Liver (tissue), 9 donors: Measurements from ENCODE around the gene ACADM. TPM values are rescaled to one million over a fixed set of nuclear protein-coding genes. Genes with fewer than 3 reads are reported as not detected.
"Not testable (repeated sequence)": the region's sequence is repeated elsewhere in the genome, so short reads cannot be mapped to it uniquely, and the experiment has no call there.

Source experiments
- DNase-seq: peaks from one replicate; pipeline ENCODE4 v3.0.0-alpha.2; 2017; ENCODE audit warnings: low spot score
- H3K27ac ChIP-seq, 2 donors: one replicate each; pipeline ENCODE4 v1.7.0; 2013; ENCODE audit warnings: inconsistent platforms in 2 of 2, low read length in 2 of 2, control low read depth in 1 of 2, low read depth in 1 of 2, mild to moderate bottlenecking in 1 of 2
- H3K27me3 ChIP-seq, 4 donors: one replicate each; pipeline versions ENCODE4 v1.6.1 to v1.7.0; 2013; ENCODE audit warnings: low read length in 3 of 4, inconsistent platforms in 1 of 4, mild to moderate bottlenecking in 1 of 4, moderate library complexity in 1 of 4; ENCODE audit not compliant: control insufficient read depth in 4 of 4, insufficient read depth in 4 of 4
- H3K36me3 ChIP-seq, 4 donors: one replicate each; pipeline versions ENCODE4 v1.6.1 to v1.7.0; 2013; ENCODE audit warnings: low read length in 3 of 4, mild to moderate bottlenecking in 3 of 4, low read depth in 1 of 4, moderate library complexity in 1 of 4; ENCODE audit not compliant: control insufficient read depth in 4 of 4, insufficient read depth in 3 of 4
- H3K4me1 ChIP-seq, 4 donors: one replicate each; pipeline versions ENCODE4 v1.6.1 to v1.7.0; 2013; ENCODE audit warnings: low read length in 3 of 4, mild to moderate bottlenecking in 3 of 4, moderate library complexity in 1 of 4; ENCODE audit not compliant: control insufficient read depth in 4 of 4, insufficient read depth in 4 of 4
- H3K4me3 ChIP-seq, 3 donors: one replicate each; pipeline versions ENCODE4 v1.6.1 to v1.7.0; 2013; ENCODE audit warnings: low read length in 3 of 3, control low read depth in 1 of 3, low read depth in 1 of 3, mild to moderate bottlenecking in 1 of 3
- H3K9ac ChIP-seq, 2 donors: one replicate each; pipeline ENCODE4 v1.7.0; 2013; ENCODE audit warnings: low read length in 2 of 2, mild to moderate bottlenecking in 2 of 2, moderate library complexity in 2 of 2, control low read depth in 1 of 2, low read depth in 1 of 2
- H3K9me3 ChIP-seq, 4 donors: one replicate each; pipeline versions ENCODE4 v1.6.1 to v1.7.0; 2013; ENCODE audit warnings: low read length in 3 of 4; ENCODE audit not compliant: control insufficient read depth in 4 of 4
- EGR1 ChIP-seq, 2 donors: IDR thresholded peaks; 2 replicates each; pipeline ENCODE4 v1.6.1; 2016 to 2018; ENCODE audit warnings: antibody characterized with exemption in 2 of 2, low read depth in 2 of 2
- FOXA1 ChIP-seq: IDR thresholded peaks from 2 replicates; pipeline ENCODE4 v1.6.1; 2016; ENCODE audit warnings: antibody characterized with exemption
- FOXA2 ChIP-seq: IDR thresholded peaks from 2 replicates; pipeline ENCODE4 v1.6.1; 2016; ENCODE audit warnings: antibody characterized with exemption
- GABPA ChIP-seq, 2 donors: IDR thresholded peaks in 1 of 2; conservative IDR thresholded peaks in 1 of 2; 2 replicates each; pipeline ENCODE4 v1.6.1; 2016; ENCODE audit warnings: antibody characterized with exemption in 2 of 2, mild to moderate bottlenecking in 1 of 2, moderate library complexity in 1 of 2
- HNF4A ChIP-seq, 2 donors: conservative IDR thresholded peaks; 2 replicates each; pipeline ENCODE4 v1.6.1; 2016; ENCODE audit warnings: antibody characterized with exemption in 2 of 2, mild to moderate bottlenecking in 2 of 2
- HNF4G ChIP-seq: IDR thresholded peaks from 2 replicates; pipeline ENCODE4 v1.6.1; 2016; ENCODE audit warnings: antibody characterized with exemption
- JUND ChIP-seq, 2 donors: IDR thresholded peaks; 2 replicates each; pipeline ENCODE4 v1.6.1; 2016; ENCODE audit warnings: antibody characterized with exemption in 2 of 2
- NR2F2 ChIP-seq: IDR thresholded peaks from 2 replicates; pipeline ENCODE4 v1.6.1; 2016; ENCODE audit warnings: antibody characterized with exemption
- RAD21 ChIP-seq, 2 donors: IDR thresholded peaks; 2 replicates each; pipeline ENCODE4 v1.6.1; 2016; ENCODE audit warnings: antibody characterized with exemption in 2 of 2, mild to moderate bottlenecking in 2 of 2
- RXRA ChIP-seq, 2 donors: IDR thresholded peaks; 2 replicates each; pipeline ENCODE4 v1.6.1; 2017 to 2018; ENCODE audit warnings: antibody characterized with exemption in 2 of 2, mild to moderate bottlenecking in 1 of 2
- SP1 ChIP-seq: IDR thresholded peaks from 2 replicates; pipeline ENCODE4 v1.6.1; 2018; ENCODE audit warnings: antibody characterized with exemption, mild to moderate bottlenecking
- TAF1 ChIP-seq: conservative IDR thresholded peaks from 2 replicates; pipeline ENCODE4 v1.6.1; 2016; ENCODE audit warnings: antibody characterized with exemption, mild to moderate bottlenecking
- YY1 ChIP-seq: IDR thresholded peaks from 2 replicates; pipeline ENCODE4 v1.6.1; 2016; ENCODE audit warnings: antibody characterized with exemption, mild to moderate bottlenecking
- WGBS: extraction: QIAGEN DNeasy Blood & Tissue Kit; methylation state at CpG from one replicate; pipeline ENCODE4 v1.1.7; 2013; 5-methylcytosine and 5-hydroxymethylcytosine counted together
- polyA plus RNA-seq, 2 donors: library from polyadenylated mRNA; stranded (reverse) in 1 of 2; unstranded in 1 of 2; fragments of 200-250 nt in 1 of 2; fragments of >200 nt in 1 of 2; fragmentation: Nextera tagmentation in 1 of 2; extraction: Ambion mirVana in 1 of 2; gene quantifications; one replicate each; pipeline versions ENCODE4 v1.2.1 to v1.2.3, GENCODE V29; 2013 to 2015
- total RNA-seq, 2 donors: library from RNA; depleted of rRNA; stranded (reverse); fragments of >200 nt; gene quantifications; one replicate each; pipeline ENCODE4 v1.2.3, GENCODE V29; 2014
- TF ChIP-seq, protein P1 (sequence below): IDR thresholded peaks from 2 replicates; pipeline ENCODE4 v1.6.1; 2016; ENCODE audit warnings: antibody characterized with exemption
- TF ChIP-seq, protein P2 (sequence below): IDR thresholded peaks from 2 replicates; pipeline ENCODE4 v1.6.1; 2016; ENCODE audit warnings: antibody characterized with exemption
- TF ChIP-seq, protein P3 (sequence below): fragments of 150-350 bp; IDR thresholded peaks from 2 replicates; pipeline ENCODE4 v1.5.1; 2017; ENCODE audit warnings: improper control_type of control experiment, low read depth, low read length; ENCODE audit not compliant: missing input control
- TF ChIP-seq, protein P4 (sequence below): IDR thresholded peaks from 2 replicates; pipeline ENCODE4 v1.6.1; 2016; ENCODE audit warnings: antibody characterized with exemption
- donor health status: healthy.
- donor health status: healthy.
- donor health status: healthy.
- donor health status: healthy.
- donor health status: healthy.

Gene ACADM
- total and polyA plus RNA-seq, 4 donors: 68.3 to 175 (median 149) TPM

DNA sequence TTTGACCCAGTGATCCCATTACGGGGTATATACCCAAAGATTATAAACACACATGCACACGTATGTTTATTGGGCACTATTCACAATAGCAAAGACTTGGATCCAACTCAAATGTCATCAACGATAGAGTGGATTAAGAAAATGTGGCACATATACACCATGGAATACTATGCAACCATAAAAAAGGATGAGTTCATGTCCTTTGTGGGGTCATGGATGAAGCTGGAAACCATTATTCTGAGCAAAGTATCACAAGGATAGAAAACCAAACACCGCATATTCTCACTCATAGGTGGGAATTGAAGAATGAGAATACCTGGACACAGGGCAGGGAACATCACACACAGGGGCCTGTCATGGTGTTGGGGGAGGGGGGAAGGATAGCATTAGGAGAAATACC is 59.4 kb downstream of the ACADM start:
- WGBS: 95% methylated on average over 4 of the region's 4 CpGs
- not testable (repeated sequence) for H3K36me3 ChIP-seq, H3K9ac ChIP-seq, H3K9me3 ChIP-seq, H3K4me3 ChIP-seq, DNase-seq, H3K27me3 ChIP-seq, H3K27ac ChIP-seq
- H3K4me1 ChIP-seq: peaks cover 4 to 23% (median 15%) of the 10 kb centered on the region in 4 donors

DNA sequence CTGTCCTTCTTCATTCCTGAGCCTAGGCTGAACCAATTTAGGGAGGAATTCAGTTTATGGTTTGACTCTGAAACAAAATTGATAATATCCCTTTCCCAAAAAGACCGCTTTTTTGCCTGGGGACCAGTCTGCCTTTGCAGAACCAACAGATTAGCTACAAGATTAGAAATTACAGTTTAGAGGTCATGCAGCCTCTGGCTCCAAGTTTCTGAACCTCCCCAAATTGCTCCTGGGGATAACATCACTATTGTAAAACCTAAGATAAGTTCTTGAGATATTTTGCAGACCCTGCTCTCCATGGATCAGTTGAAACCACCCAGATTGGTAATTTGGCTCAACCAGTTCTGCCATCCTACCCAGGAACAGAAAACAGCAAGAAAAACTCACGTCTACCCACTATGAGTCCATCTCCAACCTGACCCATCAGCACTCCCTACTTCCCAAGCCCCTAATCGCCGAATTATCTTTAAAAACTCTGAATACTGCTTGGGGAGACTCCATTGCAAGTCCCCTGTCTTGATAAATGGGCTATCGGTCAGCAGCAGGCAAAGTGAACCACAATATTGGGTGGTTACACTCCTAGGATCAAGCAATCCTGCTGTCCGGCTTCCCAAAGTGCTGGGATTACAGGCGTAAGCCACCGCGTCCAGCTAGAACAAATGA is 60.9 kb downstream of the ACADM start:
- Histone ChIP-seq H3K27me3 (no peaks in the 10 kb centered on the region), H3K9ac (peak overlapping the region; percentile 40 to 90), H3K4me3 (peak overlapping the region; percentile 59 to 69 (median 61)), H3K4me1 (peaks cover 5 to 39% (median 29%) of the 10 kb centered on the region in 4 donors), H3K36me3 (peaks cover 0 to 2% (median 0%) of the 10 kb centered on the region in 4 donors), H3K27ac (peak overlapping the region; percentile 80 to 92), H3K9me3 (no peaks in the 10 kb centered on the region)
- DNase-seq: no peak
- WGBS: 13% methylated on average over 9 of the region's 9 CpGs
- TF ChIP-seq, protein P1, sequence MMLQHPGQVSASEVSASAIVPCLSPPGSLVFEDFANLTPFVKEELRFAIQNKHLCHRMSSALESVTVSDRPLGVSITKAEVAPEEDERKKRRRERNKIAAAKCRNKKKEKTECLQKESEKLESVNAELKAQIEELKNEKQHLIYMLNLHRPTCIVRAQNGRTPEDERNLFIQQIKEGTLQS: no peak
- TF ChIP-seq, protein P2, sequence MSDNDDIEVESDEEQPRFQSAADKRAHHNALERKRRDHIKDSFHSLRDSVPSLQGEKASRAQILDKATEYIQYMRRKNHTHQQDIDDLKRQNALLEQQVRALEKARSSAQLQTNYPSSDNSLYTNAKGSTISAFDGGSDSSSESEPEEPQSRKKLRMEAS: no peak
- TF ChIP-seq EGR1 (IDR thresholded peaks at IDR 0.05; ENCODE audit: low read depth in 2 of 2): no peak
- TF ChIP-seq FOXA1: no peak
- TF ChIP-seq HNF4G: no peak
- no peak for TF ChIP-seq RXRA (IDR thresholded peaks at IDR 0.05)

DNA sequence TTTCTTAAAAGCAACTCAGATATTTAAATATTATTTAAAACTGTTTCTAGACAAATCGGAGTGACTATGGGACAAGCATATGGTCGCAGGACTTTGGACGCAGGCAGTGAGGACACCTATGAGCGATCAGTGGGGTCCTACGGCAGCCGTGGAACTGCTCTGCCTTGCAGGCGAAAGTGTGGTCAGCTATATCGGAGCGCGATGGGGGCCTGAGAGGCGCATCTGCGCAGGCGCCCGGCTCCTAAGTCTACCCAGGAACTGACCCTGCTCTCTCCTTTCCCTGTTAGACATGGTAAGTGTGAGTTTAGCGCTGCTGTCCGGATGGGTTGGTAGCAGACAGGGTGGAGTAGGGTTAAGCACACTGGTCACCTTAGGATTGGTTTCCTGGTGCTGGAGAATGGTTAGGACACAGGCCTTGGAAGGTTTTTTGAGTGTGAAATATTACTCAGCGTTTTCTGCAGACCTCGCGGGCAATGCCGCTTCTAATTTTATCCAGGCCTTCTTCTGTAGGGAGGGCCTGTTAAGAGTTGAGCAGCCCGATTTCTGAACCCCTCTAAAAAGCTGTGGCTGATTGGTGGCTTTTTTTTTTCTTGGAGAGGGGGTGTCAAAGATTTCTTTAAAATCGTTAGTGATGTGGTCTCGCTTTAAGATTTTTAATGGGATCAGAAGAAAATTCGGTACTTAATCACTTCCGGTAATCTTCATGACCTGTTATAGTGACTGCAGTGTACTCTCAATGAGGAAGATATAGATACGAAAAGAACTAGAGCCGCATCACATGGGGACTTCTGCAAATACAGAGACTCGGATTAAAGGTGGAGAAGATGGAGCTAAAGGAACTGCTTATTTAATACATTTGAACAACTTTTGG is 61.7 kb downstream of the ACADM start, which contains the start of gene RABGGTB:
RABGGTB (plus strand) TSS at position 274 of the 871 bp plus-strand sequence; CDS start at position 290, 16 bp downstream.
- peak within 1 kb of the TSS; percentile 92 to 94 for H3K9ac ChIP-seq
- no peaks in the 10 kb centered on the region for H3K9me3 ChIP-seq
- peak within 1 kb of the TSS; percentile 59 to 91 (median 89) for H3K4me3 ChIP-seq
- DNase-seq: peak; percentile 95
- no peaks in the 10 kb centered on the region for H3K27me3 ChIP-seq
- peaks cover 8 to 45% (median 34%) of the 10 kb centered on the region in 4 donors for H3K4me1 ChIP-seq
- peak within 1 kb of the TSS; percentile 80 to 92 for H3K27ac ChIP-seq
- H3K36me3 ChIP-seq: peaks cover 0 to 3% (median 0%) of the 10 kb centered on the region in 4 donors
- WGBS: under 1% methylated on average over 28 of the region's 28 CpGs
- TF ChIP-seq HNF4G (peak; percentile 80), SP1 (peak; percentile 84), FOXA2 (no peak), TAF1 (peak; percentile 99), NR2F2 (peak; percentile 10), RXRA (IDR thresholded peaks at IDR 0.05) (peak in 1 of 2 donors; percentile 59), JUND (IDR thresholded peaks at IDR 0.05) (peak in 1 of 2 donors; percentile 34), EGR1 (IDR thresholded peaks at IDR 0.05; ENCODE audit: low read depth in 2 of 2) (no peak), GABPA (IDR thresholded peaks at IDR 0.05 in 1 of 2, conservative IDR thresholded peaks at IDR 0.05 in 1 of 2) (peak in 1 of 2 donors; percentile 32), RAD21 (IDR thresholded peaks at IDR 0.05) (peak; percentile 7 to 33), FOXA1 (no peak), YY1 (peak; percentile 92), HNF4A (conservative IDR thresholded peaks at IDR 0.05) (peak; percentile 95)
- TF ChIP-seq, protein P1: peak; percentile 35
- TF ChIP-seq, protein P3, sequence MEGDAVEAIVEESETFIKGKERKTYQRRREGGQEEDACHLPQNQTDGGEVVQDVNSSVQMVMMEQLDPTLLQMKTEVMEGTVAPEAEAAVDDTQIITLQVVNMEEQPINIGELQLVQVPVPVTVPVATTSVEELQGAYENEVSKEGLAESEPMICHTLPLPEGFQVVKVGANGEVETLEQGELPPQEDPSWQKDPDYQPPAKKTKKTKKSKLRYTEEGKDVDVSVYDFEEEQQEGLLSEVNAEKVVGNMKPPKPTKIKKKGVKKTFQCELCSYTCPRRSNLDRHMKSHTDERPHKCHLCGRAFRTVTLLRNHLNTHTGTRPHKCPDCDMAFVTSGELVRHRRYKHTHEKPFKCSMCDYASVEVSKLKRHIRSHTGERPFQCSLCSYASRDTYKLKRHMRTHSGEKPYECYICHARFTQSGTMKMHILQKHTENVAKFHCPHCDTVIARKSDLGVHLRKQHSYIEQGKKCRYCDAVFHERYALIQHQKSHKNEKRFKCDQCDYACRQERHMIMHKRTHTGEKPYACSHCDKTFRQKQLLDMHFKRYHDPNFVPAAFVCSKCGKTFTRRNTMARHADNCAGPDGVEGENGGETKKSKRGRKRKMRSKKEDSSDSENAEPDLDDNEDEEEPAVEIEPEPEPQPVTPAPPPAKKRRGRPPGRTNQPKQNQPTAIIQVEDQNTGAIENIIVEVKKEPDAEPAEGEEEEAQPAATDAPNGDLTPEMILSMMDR: no peak
- TF ChIP-seq, protein P2: peak; percentile 98
- TF ChIP-seq, protein P4, sequence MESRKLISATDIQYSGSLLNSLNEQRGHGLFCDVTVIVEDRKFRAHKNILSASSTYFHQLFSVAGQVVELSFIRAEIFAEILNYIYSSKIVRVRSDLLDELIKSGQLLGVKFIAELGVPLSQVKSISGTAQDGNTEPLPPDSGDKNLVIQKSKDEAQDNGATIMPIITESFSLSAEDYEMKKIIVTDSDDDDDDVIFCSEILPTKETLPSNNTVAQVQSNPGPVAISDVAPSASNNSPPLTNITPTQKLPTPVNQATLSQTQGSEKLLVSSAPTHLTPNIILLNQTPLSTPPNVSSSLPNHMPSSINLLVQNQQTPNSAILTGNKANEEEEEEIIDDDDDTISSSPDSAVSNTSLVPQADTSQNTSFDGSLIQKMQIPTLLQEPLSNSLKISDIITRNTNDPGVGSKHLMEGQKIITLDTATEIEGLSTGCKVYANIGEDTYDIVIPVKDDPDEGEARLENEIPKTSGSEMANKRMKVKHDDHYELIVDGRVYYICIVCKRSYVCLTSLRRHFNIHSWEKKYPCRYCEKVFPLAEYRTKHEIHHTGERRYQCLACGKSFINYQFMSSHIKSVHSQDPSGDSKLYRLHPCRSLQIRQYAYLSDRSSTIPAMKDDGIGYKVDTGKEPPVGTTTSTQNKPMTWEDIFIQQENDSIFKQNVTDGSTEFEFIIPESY: peak; percentile 80
